ENCODE data around the gene DIDO1.

Gene DIDO1

DNA sequence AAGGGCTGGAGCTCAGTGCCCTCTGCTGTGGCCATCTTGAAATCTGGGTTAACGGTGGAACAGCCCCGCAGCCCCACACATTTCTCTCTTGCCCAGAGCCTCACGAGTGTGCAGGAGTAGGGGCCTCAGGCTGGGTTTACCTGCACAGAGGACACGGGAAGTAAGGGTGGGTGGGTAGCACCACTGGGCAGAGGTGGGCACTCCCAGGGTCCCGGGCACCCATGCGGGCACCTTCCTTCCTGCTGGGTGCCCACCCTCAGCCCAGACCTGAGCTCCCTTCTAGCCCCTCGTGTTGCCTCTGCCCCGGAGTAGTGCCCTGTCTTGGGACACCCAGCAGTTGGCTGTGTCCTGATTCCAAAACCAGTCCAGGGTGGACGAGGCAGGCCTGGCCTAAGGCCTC is 98.3 kb downstream of the DIDO1 start:
- Histone ChIP-seq H3K27me3 (replicated peaks; ENCODE audit: control insufficient read depth, insufficient read depth, low read length, poor library complexity, severe bottlenecking) (no peaks in the 10 kb centered on the region), H3K27ac (ENCODE audit: insufficient read depth, low read length, poor library complexity, severe bottlenecking) (no peak overlapping the region), H3K4me3 (ENCODE audit: insufficient read depth, low read depth, low read length, poor library complexity, severe bottlenecking) (no peak overlapping the region), H3K36me3 (ENCODE audit: control insufficient read depth, insufficient read depth, low read length) (no peaks in the 10 kb centered on the region), H3K4me1 (ENCODE audit: control insufficient read depth, insufficient read depth, low read length, poor library complexity, severe bottlenecking) (peaks cover 11% of the 10 kb centered on the region), H3K9me3 (ENCODE audit: control insufficient read depth, low read length) (no peaks in the 10 kb centered on the region)
- DNase-seq = no peak

Data from effector memory CD4-positive, alpha-beta T cell (primary cell).